HG03045 (cell line): Measurements from ENCODE around the gene CPB2.

ENCODE experiments used
- ATAC-seq: cut with Tn5 transposase; IDR thresholded peaks from one replicate; pipeline ENCODE4 v1.9.1; 2021; ENCODE audit warnings: mild to moderate bottlenecking, moderate library complexity; ENCODE audit not compliant: unreplicated experiment

CPB2 gene, protein sequence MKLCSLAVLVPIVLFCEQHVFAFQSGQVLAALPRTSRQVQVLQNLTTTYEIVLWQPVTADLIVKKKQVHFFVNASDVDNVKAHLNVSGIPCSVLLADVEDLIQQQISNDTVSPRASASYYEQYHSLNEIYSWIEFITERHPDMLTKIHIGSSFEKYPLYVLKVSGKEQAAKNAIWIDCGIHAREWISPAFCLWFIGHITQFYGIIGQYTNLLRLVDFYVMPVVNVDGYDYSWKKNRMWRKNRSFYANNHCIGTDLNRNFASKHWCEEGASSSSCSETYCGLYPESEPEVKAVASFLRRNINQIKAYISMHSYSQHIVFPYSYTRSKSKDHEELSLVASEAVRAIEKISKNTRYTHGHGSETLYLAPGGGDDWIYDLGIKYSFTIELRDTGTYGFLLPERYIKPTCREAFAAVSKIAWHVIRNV

DNA sequence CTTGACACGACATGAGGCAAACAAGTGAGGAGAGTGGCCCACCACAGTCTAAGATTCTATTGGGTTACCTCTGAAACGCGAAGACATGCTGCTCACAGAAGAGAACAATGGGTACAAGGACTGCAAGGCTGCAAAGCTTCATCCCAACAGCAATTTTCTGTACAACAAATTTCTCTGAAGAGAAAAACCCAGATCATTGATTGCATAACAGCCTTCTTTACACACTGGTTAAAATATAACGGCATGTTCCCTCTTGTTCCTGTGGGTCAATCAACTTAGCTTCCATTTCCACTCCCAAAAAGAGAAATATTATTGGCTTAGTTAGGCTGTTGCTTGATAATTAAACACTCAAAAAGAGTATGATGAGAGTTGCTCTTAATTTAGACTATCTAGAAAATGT, at the start of gene CPB2:
Gene CPB2 (minus strand): TSS at position 166 of the 400 bp plus-strand sequence. CDS start 24 bp downstream, at position 142.
- no peak for ATAC-seq

- no peak for ATAC-seq
Measured at GRCh38 chr13:46154136-46154801, 49.4 kb upstream of the CPB2 start.

- ATAC-seq, result no peak
Measured at GRCh38 chr13:46152627-46153328, 47.9 kb upstream of the CPB2 start.

- no peak for ATAC-seq
Measured at GRCh38 chr13:46150134-46150693, 45.4 kb upstream of the CPB2 start.

- ATAC-seq, result no peak
Measured at GRCh38 chr13:46149272-46150133, 44.7 kb upstream of the CPB2 start.

GRCh38 chr13:46146898-46147297, 42.1 kb upstream of the CPB2 start:
- ATAC-seq, result no peak

DNA sequence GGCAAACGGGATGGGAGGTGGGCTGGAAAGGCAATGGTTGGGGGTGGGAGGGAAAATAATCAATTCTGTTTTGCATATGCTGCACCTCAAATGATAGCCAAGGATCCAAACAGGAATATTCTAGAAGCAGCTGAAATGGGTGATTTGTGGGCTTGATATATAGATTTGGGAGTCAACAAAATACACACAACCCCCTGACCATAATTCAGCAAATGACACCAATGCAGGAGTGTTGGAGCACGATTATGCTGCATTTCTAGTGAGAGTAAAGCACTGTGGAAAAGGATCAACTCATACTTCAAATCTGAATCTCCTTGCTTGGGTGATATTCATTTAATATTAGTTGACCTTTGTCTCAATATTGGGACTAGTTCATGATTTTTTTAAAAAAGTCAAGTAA, 41.1 kb upstream of the CPB2 start:
- ATAC-seq, result no peak

DNA sequence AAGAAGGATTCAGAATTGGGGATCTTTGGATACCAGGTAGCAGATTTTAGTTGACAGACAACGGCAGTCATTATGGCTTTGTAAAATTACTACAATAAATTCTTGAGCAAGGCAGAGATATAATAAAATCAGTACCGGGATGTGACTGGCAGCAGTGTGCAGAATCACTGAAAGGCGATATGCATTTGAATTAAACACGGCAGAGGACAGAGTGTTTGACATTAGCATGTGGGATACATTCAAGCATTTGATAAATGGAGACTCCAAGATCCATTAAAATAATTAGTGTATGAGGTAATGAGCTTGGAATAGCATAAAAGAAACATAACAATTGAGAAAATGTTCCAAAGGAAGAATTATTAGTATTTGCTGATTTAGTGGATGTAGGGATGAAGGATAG, 40.3 kb upstream of the CPB2 start:
- ATAC-seq, result no peak

- ATAC-seq, result no peak
Measured at GRCh38 chr13:46143184-46143701, 38.4 kb upstream of the CPB2 start.

DNA sequence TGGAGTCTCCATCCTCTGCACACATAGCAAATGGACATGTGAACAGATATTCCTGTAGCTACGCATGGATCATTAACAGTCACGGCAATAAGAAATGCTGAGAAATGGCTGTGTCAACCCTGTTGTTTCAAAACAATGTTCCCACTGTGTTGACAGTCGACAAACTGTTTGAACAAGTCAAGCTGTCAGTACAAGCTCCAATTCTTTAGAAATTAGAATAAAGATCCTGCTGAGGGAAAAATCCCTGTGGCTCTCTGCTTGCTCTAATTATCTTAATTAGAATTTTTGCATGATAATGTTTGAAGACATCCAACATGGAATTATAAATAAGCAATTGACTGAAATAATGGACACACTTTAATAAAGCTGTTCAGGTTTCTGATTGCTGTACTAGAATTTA, 37.9 kb upstream of the CPB2 start:
- ATAC-seq, result no peak

DNA sequence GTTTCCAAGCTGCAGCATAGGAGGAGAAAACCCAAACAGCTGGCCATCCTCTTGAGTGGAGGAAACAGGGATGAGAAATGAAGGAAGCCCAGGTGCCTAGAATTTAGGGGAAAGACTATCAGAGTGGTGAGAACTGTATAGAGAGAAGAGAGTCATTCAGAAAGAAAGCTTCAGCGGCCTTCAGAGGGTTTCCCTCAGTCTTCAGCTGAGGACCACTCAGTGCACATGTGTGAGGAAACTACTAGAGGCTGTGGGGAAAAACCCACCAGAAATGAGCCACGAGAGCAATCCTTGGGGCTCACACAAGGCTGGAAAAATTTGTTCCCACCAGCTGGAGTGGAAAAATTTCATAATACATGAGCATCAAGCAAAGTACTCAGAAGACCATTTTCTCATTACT, 35.2 kb upstream of the CPB2 start:
- no peak for ATAC-seq

DNA sequence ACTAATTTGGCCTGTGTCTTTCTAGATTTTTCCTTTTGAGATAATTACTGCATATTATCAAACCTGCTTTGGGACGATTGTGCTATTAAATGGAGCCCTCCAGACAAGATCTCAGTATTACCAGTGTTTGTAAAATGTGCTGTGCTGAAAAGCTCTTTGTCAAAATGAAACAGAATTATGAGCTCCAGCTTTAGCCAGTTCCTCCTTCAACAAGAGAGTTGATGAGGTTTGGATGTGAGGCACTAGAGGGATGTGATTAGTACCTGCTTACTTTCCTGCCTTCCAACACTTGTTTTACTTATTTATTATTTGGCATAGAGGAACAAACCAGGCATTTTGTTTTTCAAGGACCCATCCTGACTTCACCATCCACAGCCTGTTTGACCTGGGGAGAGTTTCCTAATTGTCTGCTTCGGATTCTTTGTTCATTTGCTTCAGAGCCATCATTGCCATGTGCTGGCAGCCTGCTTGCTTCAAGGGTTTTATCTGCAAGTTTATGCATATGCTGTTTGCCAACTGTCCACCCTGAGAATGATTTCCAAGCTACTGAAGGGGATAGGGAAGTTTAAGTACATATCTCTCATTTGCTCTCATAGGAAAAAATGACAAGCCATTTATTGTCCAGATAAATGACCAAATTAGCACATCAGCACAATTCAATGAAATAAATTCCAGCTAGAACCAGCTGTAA, 32.9 kb upstream of the CPB2 start:
- ATAC-seq, result no peak

- ATAC-seq, result no peak
Measured at GRCh38 chr13:46136688-46137087, 31.9 kb upstream of the CPB2 start.

- ATAC-seq, result no peak
Measured at GRCh38 chr13:46134961-46135522, 30.2 kb upstream of the CPB2 start.

GRCh38 chr13:46134494-46134893, 29.7 kb upstream of the CPB2 start:
- no peak for ATAC-seq

DNA sequence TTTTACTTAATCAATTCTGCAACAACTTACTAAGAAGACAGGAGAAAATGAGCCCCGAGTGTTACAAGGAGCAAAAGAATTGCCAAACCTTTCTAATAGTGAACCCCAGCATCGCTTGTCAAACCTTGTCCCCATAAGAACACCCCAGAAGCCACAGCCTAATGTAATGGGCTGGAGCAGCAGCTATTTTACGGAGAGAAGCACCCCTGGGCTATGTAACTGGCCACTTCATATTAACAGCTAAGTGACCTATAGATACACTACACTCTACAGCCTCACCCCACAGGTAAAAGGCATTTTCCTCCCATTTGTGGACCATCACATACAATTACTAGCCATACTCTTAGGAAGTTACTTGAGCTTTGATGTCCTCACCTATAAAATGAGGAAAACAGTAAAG, 27.3 kb upstream of the CPB2 start:
- ATAC-seq, result no peak

DNA sequence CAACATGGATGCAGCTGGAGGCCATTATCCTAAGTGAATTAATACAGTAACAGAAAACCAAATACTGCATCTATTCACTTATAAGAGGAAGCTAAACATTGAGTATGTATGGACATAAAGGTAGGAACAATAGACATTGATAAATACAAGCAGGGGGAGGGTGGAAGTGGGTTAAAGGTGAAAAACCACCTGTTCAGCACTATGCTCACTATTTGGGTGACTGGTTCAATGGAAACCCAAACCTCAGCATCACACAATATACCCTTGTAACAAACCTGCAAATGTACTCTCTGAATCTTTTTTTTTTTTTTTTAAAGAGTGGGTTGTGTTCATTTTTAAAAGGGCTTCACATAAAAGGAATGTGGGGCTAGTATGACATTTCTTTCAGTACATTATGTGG, 26.9 kb upstream of the CPB2 start:
- no peak for ATAC-seq

DNA sequence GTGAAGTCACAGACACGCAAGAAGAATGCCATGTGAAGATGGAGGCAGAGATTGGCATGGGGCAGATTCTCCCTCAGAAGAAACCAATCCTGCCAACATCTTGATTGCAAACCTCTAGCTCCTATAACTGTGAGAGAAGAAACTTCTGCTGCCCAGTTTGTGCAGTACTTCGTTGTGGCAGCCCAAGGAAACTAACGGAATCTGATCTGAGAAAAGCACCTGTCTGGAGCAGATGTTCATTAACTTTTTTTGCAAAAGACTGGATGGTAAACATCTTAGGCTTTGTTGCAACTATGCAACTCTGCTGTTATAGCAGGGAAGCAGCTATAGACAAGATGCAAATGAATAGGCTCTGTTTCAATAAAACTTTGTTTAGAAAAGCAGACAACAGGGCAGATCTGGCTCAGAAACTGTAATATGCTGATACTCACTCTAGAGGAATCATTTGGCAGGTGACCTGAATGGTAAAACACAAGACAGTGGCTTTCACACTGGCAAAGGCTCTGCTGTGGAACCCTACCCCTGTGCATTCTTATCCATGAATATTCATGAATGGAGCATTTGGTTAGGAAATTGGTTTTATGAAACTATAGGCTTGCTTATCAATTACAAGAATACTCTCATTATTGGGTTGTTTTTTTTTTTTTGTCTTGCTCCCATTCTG, 25.3 kb upstream of the CPB2 start:
- ATAC-seq, result no peak

GRCh38 chr13:46129124-46129523, 24.3 kb upstream of the CPB2 start:
- no peak for ATAC-seq
